ENCODE data around the gene WIZ. TPM values are rescaled to one million over a fixed set of nuclear protein-coding genes. Genes with fewer than 3 reads are reported as not detected.

WIZ gene
- total RNA-seq, 2 donors from 2014 or later, result 38.0 to 38.6 TPM

DNA sequence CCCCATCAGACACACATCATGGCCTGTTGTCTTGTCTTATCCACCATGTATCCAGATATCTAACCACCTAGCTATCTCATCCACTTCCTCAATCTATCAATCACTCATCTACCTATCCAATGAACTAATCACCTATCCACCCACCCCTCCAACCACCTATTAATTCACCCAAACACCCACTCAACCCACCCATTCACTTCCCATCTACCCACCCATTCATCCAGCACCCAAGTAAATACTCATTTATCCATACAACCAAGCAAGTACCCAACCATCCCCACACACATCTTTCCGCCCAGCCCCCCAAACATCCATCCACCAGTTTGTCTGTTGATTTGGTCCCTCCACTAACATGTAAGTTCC, 753 bp upstream of the WIZ start:
- peak overlapping the region; percentile 49 for H3K27ac Mint-ChIP-seq
- no peak overlapping the region for H3K9ac ChIP-seq (ENCODE audit: extremely low read depth, low read length, poor library complexity, severe bottlenecking)
- TF ChIP-seq, protein P1, sequence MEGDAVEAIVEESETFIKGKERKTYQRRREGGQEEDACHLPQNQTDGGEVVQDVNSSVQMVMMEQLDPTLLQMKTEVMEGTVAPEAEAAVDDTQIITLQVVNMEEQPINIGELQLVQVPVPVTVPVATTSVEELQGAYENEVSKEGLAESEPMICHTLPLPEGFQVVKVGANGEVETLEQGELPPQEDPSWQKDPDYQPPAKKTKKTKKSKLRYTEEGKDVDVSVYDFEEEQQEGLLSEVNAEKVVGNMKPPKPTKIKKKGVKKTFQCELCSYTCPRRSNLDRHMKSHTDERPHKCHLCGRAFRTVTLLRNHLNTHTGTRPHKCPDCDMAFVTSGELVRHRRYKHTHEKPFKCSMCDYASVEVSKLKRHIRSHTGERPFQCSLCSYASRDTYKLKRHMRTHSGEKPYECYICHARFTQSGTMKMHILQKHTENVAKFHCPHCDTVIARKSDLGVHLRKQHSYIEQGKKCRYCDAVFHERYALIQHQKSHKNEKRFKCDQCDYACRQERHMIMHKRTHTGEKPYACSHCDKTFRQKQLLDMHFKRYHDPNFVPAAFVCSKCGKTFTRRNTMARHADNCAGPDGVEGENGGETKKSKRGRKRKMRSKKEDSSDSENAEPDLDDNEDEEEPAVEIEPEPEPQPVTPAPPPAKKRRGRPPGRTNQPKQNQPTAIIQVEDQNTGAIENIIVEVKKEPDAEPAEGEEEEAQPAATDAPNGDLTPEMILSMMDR (conservative IDR thresholded peaks at IDR 0.05), result no peak
- no peaks in the 10 kb centered on the region for H3K4me1 ChIP-seq (ENCODE audit: control insufficient read depth, insufficient read depth, low read length)
- no peaks in the 10 kb centered on the region for H3K36me3 ChIP-seq (ENCODE audit: control insufficient read depth, insufficient read depth, low read length)
- H3K27me3 Mint-ChIP-seq (ENCODE audit: insufficient read depth), result peaks cover 51% of the 10 kb centered on the region
- no peak for DNase-seq
- WGBS, 2 experiments (ENCODE audit: insufficient coverage in 1 of 2, insufficient read length in 1 of 2), result 88 to 100% methylated on average over 1 of the region's 1 CpG
- no peaks in the 10 kb centered on the region for H3K4me1 Mint-ChIP-seq
- H3K27ac ChIP-seq (ENCODE audit: low read depth, low read length), result no peak overlapping the region
- peak overlapping the region; percentile 54 for H3K4me3 Mint-ChIP-seq
- no peaks in the 10 kb centered on the region for H3K9me3 Mint-ChIP-seq
- H3K9me3 ChIP-seq (ENCODE audit: control insufficient read depth, low read length), result no peaks in the 10 kb centered on the region
- H3K36me3 Mint-ChIP-seq (ENCODE audit: low read depth), result peaks cover 4% of the 10 kb centered on the region
- H3K27me3 ChIP-seq (ENCODE audit: control insufficient read depth, insufficient read depth, low read length, poor library complexity, severe bottlenecking), result peaks cover 45% of the 10 kb centered on the region
- H3K4me3 ChIP-seq (ENCODE audit: low read length), result no peak overlapping the region

GRCh38 chr19:15448778-15449619, 757 bp downstream of the WIZ start:
- H3K27me3 ChIP-seq (ENCODE audit: control insufficient read depth, insufficient read depth, low read length, poor library complexity, severe bottlenecking), result peaks cover 29% of the 10 kb centered on the region
- H3K27me3 Mint-ChIP-seq (ENCODE audit: insufficient read depth), result peaks cover 36% of the 10 kb centered on the region
- peaks cover 4% of the 10 kb centered on the region for H3K36me3 Mint-ChIP-seq (ENCODE audit: low read depth)
- H3K9me3 ChIP-seq (ENCODE audit: control insufficient read depth, low read length), result no peaks in the 10 kb centered on the region
- H3K4me3 ChIP-seq (ENCODE audit: low read length), result peak overlapping the region; percentile 71
- TF ChIP-seq, protein P1 (conservative IDR thresholded peaks at IDR 0.05), result peak; percentile 10
- H3K4me1 ChIP-seq (ENCODE audit: control insufficient read depth, insufficient read depth, low read length), result no peaks in the 10 kb centered on the region
- no peaks in the 10 kb centered on the region for H3K4me1 Mint-ChIP-seq
- H3K27ac Mint-ChIP-seq, result peak overlapping the region; percentile 66
- no peaks in the 10 kb centered on the region for H3K9me3 Mint-ChIP-seq
- peak overlapping the region; percentile 60 for H3K4me3 Mint-ChIP-seq
- WGBS, 2 experiments (ENCODE audit: insufficient coverage in 1 of 2, insufficient read length in 1 of 2), result 10% methylated on average over 38 of the region's 43 CpGs; no CpG with 5 or more reads in 1 of the 2 experiments
- no peak overlapping the region for H3K27ac ChIP-seq (ENCODE audit: low read depth, low read length)
- no peak overlapping the region for H3K9ac ChIP-seq (ENCODE audit: extremely low read depth, low read length, poor library complexity, severe bottlenecking)
- peak; percentile 65 for DNase-seq
- no peaks in the 10 kb centered on the region for H3K36me3 ChIP-seq (ENCODE audit: control insufficient read depth, insufficient read depth, low read length)

GRCh38 chr19:15448044-15448777, 1.5 kb downstream of the WIZ start:
- Histone ChIP-seq H3K9me3 (ENCODE audit: control insufficient read depth, low read length) (no peaks in the 10 kb centered on the region), H3K4me3 (ENCODE audit: low read length) (no peak overlapping the region), H3K27ac (ENCODE audit: low read depth, low read length) (no peak overlapping the region), H3K4me1 (ENCODE audit: control insufficient read depth, insufficient read depth, low read length) (no peaks in the 10 kb centered on the region), H3K9ac (ENCODE audit: extremely low read depth, low read length, poor library complexity, severe bottlenecking) (no peak overlapping the region), H3K36me3 (ENCODE audit: control insufficient read depth, insufficient read depth, low read length) (no peaks in the 10 kb centered on the region), H3K27me3 (ENCODE audit: control insufficient read depth, insufficient read depth, low read length, poor library complexity, severe bottlenecking) (peaks cover 22% of the 10 kb centered on the region)
- H3K36me3 Mint-ChIP-seq (ENCODE audit: low read depth), result peaks cover 4% of the 10 kb centered on the region
- TF ChIP-seq, protein P1 (conservative IDR thresholded peaks at IDR 0.05), result no peak
- DNase-seq, result no peak
- H3K4me3 Mint-ChIP-seq, result peak overlapping the region; percentile 60
- H3K27me3 Mint-ChIP-seq (ENCODE audit: insufficient read depth), result peaks cover 28% of the 10 kb centered on the region
- no peaks in the 10 kb centered on the region for H3K4me1 Mint-ChIP-seq
- no peak overlapping the region for H3K27ac Mint-ChIP-seq
- H3K9me3 Mint-ChIP-seq, result no peaks in the 10 kb centered on the region
- 71 to 81% methylated on average over 7 to 17 of the region's 17 CpGs for WGBS, 2 experiments (ENCODE audit: insufficient coverage in 1 of 2, insufficient read length in 1 of 2)

Measured in endodermal cell (in vitro differentiated cells).